Gastrocnemius medialis (tissue), 4 donors: ENCODE measurements around the gene BRICD5. TPM values are rescaled to one million over a fixed set of nuclear protein-coding genes. Genes with fewer than 3 reads are reported as not detected.

Experiments
- ATAC-seq, 2 donors: fragments of 150-250 bp; one replicate each; pipeline ENCODE4 v1.9.1; 2016
- DNase-seq, 2 donors: peaks; one replicate each; pipeline ENCODE4 v3.0.0-alpha.2; 2019
- H3K27ac ChIP-seq, 4 donors: fragments of 200-600 bp; sonication (generic); 1 replicate in 1 of 4; 2 replicates in 3 of 4; pipeline ENCODE4 v1.5.1; 2016 to 2018; ENCODE audit warnings: mild to moderate bottlenecking in 2 of 4, moderate library complexity in 1 of 4
- H3K27me3 ChIP-seq, 3 donors: fragments of 200-600 bp; sonication (generic) in 2 of 3; 1 replicate in 1 of 3; 2 replicates in 2 of 3; pipeline versions ENCODE4 v1.5.1 to v1.6.0; 2016 to 2019; ENCODE audit warnings: mild to moderate bottlenecking in 1 of 3, moderate library complexity in 1 of 3
- H3K36me3 ChIP-seq, 2 donors: fragments of 200-600 bp; sonication (generic) in 1 of 2; one replicate each; pipeline ENCODE4 v1.5.1; 2017 to 2018
- H3K4me1 ChIP-seq, 2 donors: fragments of 200-600 bp; sonication (generic) in 1 of 2; one replicate each; pipeline ENCODE4 v1.5.1; 2016 to 2017; ENCODE audit warnings: mild to moderate bottlenecking in 2 of 2
- H3K4me3 ChIP-seq, 4 donors: fragments of 200-600 bp; sonication (generic) in 3 of 4; 1 replicate in 1 of 4; 2 replicates in 3 of 4; pipeline ENCODE4 v1.5.1; 2016 to 2019; ENCODE audit warnings: mild to moderate bottlenecking in 2 of 4
- H3K9me3 ChIP-seq, 3 donors: fragments of 200-600 bp; sonication (generic) in 2 of 3; 1 replicate in 1 of 3; 2 replicates in 2 of 3; pipeline ENCODE4 v1.5.1; 2016 to 2019
- POLR2A ChIP-seq, 2 donors: fragments of 450-650 bp; IDR thresholded peaks; one replicate each; pipeline ENCODE4 v1.6.1; 2017; ENCODE audit warnings: antibody characterized with exemption in 2 of 2, mild to moderate bottlenecking in 2 of 2, moderate library complexity in 2 of 2
- in situ Hi-C, 4 donors: fragments of 200-750 bp; cut with MboI; loops; one replicate each; pipeline versions ENCODE4 v1.15.0 to v1.8.0; 2017; ENCODE audit warnings: low sequenced_read_pairs in 4 of 4
- intact Hi-C: fragments of 100-400 bp; cut with DNase I; formaldehyde crosslinking; loops from one replicate; pipeline ENCODE4 v1.15.1; 2023; ENCODE audit warnings: low total_unique reads
- total RNA-seq, 4 donors: library from RNA; depleted of rRNA; stranded (reverse); fragments of >200 nt; gene quantifications; one replicate each; pipeline versions ENCODE4 v1.1.0 to v1.2.3, GENCODE V29; 2016
- TF ChIP-seq, protein P1 (sequence below), 5 experiments: fragments of 450-650 bp in 3 of 5; fragments of 200-600 bp in 2 of 5; sonication (generic) in 2 of 5; IDR thresholded peaks in 4 of 5; conservative IDR thresholded peaks in 1 of 5; 1 replicate in 4 of 5; 2 replicates in 1 of 5; pipeline ENCODE4 v1.5.1; 2016 to 2019; ENCODE audit warnings: antibody characterized with exemption in 5 of 5, mild to moderate bottlenecking in 3 of 5, moderate library complexity in 3 of 5

BRICD5 gene
- total RNA-seq, 4 donors from 2014 or later: 0.15 to 2.2 (median 1.4) TPM

DNA sequence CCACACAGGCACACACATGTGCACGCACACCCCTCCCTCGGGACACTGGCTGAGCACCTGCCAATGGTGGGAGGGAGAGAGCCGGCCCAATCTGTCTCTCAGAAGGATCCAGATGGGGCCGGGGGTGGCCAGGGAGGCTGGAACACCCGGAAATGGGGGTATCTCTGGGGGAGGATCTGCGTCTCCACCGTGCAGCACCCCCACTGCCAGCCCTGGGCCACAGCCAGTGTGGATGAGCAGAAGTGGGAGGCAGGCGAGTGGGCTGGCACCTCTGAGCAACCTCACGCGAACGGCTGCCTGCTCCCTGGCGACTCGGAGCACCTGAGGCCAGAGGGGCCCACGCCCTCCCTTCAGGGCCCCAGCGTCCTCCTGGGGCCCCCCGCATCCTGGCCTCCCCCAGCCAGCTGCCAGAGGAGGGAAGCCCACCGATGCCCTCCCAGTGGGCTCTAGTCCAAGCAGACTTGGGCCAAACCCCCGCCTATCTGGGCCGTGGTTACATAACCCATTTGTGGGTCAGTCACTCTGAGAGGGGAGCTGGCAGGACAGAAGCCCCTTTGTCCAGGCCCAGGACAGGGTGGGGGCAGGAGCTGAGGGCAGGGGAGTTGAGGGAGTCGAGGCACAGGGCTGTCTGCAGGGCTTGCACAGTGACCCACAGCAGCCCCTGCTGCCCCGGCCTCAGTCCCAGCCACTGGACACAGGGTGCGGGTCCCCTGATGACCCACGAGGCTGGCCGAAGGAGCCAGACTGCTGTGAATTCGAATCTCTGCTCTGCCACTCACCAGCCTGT lies 19.8 kb downstream of the BRICD5 start:
- Histone ChIP-seq H3K4me1 (peaks cover 7 to 9% of the 10 kb centered on the region in 2 donors), H3K27me3 (peaks cover 18 to 23% (median 23%) of the 10 kb centered on the region in 3 donors), H3K27ac (no peak overlapping the region), H3K9me3 (no peaks in the 10 kb centered on the region), H3K4me3 (no peak overlapping the region), H3K36me3 (no peaks in the 10 kb centered on the region)
- intact Hi-C loops (no loop called here), in situ Hi-C loops (no loop called here)
- ATAC-seq (no peak), DNase-seq (no peak)
- no peak for TF ChIP-seq POLR2A (IDR thresholded peaks at IDR 0.05)

DNA sequence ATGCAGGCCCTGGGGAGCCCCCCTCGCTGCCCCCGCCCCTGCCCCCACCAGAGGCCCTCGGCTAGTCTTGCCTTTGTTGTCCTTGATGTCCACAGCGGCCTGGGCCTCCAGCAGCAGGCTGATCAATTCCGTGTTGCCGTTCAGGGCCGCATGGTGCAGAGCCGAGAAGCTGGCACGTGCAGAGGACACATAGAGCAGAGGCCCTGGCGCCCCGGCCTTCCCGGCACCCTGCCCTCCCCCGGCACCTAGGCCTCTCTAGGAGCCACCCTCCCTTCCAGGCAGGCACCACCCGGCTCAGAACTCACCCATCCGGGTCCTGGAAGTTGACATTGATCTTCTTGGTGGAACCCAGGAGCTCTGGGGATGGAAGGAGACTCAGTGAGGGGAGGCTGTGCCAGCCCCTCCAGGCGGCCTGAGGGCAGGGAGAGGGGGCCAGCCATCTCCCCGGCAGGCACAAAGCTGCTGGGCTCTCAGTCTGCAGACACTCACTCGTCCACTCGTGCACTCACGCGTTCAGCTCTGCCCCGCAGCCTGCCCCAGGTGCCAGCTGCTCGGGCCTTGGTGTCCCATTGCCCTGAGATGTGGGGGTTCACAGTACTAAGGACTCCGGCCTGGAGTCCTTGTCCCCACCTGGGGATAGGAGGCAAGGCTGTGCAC lies 20.5 kb downstream of the BRICD5 start:
- Histone ChIP-seq H3K27me3 (peaks cover 10 to 16% (median 16%) of the 10 kb centered on the region in 3 donors), H3K27ac (no peak overlapping the region), H3K9me3 (no peaks in the 10 kb centered on the region), H3K36me3 (no peaks in the 10 kb centered on the region), H3K4me1 (peaks cover 0 to 2% of the 10 kb centered on the region in 2 donors), H3K4me3 (no peak overlapping the region)
- DNase-seq (no peak), ATAC-seq (no peak)
- intact Hi-C loops: no loop called here
- in situ Hi-C loops: no loop called here
- no peak for TF ChIP-seq POLR2A (IDR thresholded peaks at IDR 0.05)
- TF ChIP-seq, protein P1, sequence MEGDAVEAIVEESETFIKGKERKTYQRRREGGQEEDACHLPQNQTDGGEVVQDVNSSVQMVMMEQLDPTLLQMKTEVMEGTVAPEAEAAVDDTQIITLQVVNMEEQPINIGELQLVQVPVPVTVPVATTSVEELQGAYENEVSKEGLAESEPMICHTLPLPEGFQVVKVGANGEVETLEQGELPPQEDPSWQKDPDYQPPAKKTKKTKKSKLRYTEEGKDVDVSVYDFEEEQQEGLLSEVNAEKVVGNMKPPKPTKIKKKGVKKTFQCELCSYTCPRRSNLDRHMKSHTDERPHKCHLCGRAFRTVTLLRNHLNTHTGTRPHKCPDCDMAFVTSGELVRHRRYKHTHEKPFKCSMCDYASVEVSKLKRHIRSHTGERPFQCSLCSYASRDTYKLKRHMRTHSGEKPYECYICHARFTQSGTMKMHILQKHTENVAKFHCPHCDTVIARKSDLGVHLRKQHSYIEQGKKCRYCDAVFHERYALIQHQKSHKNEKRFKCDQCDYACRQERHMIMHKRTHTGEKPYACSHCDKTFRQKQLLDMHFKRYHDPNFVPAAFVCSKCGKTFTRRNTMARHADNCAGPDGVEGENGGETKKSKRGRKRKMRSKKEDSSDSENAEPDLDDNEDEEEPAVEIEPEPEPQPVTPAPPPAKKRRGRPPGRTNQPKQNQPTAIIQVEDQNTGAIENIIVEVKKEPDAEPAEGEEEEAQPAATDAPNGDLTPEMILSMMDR (IDR thresholded peaks at IDR 0.05 in 4 of 5, conservative IDR thresholded peaks at IDR 0.05 in 1 of 5): no peak

DNA sequence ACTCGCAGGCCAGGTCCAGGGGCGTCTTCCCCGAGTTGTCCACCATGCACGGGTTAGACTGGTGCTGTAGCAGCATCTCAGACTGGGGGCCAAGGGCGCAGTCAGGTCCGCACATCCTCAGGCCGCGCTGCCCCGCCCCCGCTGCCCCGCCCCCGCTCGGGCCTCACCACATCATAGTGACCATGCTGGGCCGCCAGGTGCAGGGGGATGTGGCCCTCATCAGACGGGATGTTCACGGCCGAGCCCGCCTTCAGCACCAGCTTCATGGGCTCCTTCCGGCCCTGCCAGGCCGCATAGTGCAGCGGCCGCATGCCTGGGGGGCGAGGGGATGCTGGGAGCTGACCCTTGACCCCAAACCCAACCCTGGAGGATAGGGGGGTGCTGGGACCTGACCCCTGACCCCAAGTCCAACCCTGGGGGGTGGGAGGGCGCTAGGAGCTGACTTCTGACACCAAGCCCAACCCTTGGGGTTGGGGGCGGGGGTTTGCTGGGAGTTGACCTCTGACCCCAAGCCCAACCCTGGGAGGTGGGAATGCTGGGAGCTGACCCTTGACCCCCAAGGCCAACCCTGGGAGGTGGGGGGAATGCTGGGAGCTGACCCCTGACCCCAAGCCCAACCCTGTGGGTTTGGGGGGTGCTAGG lies 21.3 kb downstream of the BRICD5 start:
- Histone ChIP-seq H3K9me3 (no peaks in the 10 kb centered on the region), H3K27ac (no peak overlapping the region), H3K4me3 (no peak overlapping the region), H3K36me3 (no peaks in the 10 kb centered on the region), H3K4me1 (no peaks in the 10 kb centered on the region), H3K27me3 (peaks cover 3 to 8% (median 8%) of the 10 kb centered on the region in 3 donors)
- TF ChIP-seq POLR2A (IDR thresholded peaks at IDR 0.05): no peak
- TF ChIP-seq, protein P1 (IDR thresholded peaks at IDR 0.05 in 4 of 5, conservative IDR thresholded peaks at IDR 0.05 in 1 of 5): no peak
- DNase-seq: no peak
- in situ Hi-C loops (no loop called here), intact Hi-C loops (no loop called here)
- ATAC-seq: no peak

DNA sequence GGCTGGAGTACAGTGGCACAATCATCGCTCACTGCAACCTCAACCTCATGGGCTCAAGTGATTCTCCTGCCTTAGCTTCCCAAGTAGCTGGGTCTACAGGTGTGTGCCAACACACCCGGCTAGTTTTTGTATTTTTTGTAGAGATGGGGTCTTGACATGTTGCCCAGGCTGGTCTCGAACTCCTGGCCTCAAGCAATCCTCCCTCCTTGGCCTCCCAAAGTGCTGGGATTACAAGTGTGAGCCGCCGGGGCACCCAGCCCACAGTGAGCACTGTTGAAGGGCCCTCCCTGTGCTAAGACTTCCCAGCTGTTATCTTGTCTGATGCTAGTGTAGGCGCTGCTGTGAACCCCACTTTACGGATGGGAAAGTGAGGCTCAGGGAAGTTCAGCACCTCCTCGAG lies 22.3 kb downstream of the BRICD5 start:
- DNase-seq (no peak), ATAC-seq (no peak)
- no peak for TF ChIP-seq POLR2A (IDR thresholded peaks at IDR 0.05)
- TF ChIP-seq, protein P1 (IDR thresholded peaks at IDR 0.05 in 4 of 5, conservative IDR thresholded peaks at IDR 0.05 in 1 of 5): no peak
- H3K4me1 ChIP-seq: no peaks in the 10 kb centered on the region
- no peaks in the 10 kb centered on the region for H3K36me3 ChIP-seq
- intact Hi-C loops: no loop called here
- no peak overlapping the region for H3K27ac ChIP-seq
- peaks cover 0 to under 1% (median 0%) of the 10 kb centered on the region in 3 donors for H3K27me3 ChIP-seq
- H3K9me3 ChIP-seq: no peaks in the 10 kb centered on the region
- in situ Hi-C loops: no loop called here
- no peak overlapping the region for H3K4me3 ChIP-seq

GRCh38 chr16:2187212-2187611 lies 23.5 kb downstream of the BRICD5 start:
- Histone ChIP-seq H3K36me3 (no peaks in the 10 kb centered on the region), H3K4me1 (no peaks in the 10 kb centered on the region), H3K9me3 (no peaks in the 10 kb centered on the region), H3K4me3 (no peak overlapping the region), H3K27me3 (no peaks in the 10 kb centered on the region), H3K27ac (no peak overlapping the region)
- TF ChIP-seq, protein P1 (IDR thresholded peaks at IDR 0.05 in 4 of 5, conservative IDR thresholded peaks at IDR 0.05 in 1 of 5): no peak
- ATAC-seq (no peak), DNase-seq (no peak)
- in situ Hi-C loops: no loop called here
- intact Hi-C loops: no loop called here
